Fibroblast of mammary gland (primary cell): Measurements from ENCODE around the gene CST3.

ENCODE experiments used
- DNase-seq: peaks from one replicate; pipeline ENCODE4 v3.0.0-alpha.2; 2010; ENCODE audit warnings: low read depth
- H3K4me3 ChIP-seq: 2 replicates; pipeline ENCODE4 v1.5.1; 2011; ENCODE audit warnings: low read depth, mild to moderate bottlenecking, low read length, moderate library complexity; ENCODE audit not compliant: control insufficient read depth
- TF ChIP-seq, protein P1 (sequence below): conservative IDR thresholded peaks from 2 replicates; pipeline ENCODE4 v1.5.1; 2011; ENCODE audit warnings: low read depth, low read length, inconsistent platforms; ENCODE audit not compliant: control insufficient read depth, insufficient read depth

CST3 gene

DNA sequence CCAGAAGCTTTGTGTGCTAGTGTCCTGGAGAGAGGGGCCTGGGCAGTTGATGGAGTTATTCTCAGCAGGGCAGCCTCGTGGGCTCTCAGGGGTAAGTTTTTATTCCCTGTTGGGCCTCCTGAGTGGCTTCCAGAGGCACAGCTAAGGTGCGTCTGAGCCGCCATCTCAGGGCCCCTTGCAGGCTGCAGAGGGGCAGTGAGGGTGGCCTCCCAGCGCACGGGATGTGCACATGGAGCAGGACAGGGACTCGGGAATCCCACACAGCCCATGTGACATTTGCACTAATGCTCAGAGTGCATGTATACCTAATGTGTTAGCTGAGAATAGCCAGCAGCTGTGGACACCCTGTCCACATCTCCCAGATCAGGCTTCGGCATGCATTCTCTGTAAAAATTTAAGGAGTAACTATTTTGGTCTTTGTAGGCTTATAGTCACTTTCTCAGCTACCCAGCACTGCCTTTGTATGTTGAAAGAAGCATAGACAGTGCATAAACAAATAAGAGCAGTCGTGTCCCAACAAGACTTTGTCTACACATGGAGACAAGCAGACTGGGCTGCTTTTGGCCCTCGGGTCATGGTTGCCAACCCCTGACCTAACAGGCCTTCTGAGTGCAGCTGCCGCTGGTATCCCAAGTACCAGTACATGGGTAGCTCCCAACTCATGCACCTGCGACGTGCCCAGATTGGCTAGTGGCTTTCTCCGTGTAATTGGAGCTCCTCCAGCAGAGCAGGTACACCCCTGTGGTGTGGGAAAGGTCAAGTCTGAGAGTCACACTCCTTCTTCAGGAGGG, 50.8 kb downstream of the CST3 start:
- DNase-seq, result no peak
- no peak overlapping the region for H3K4me3 ChIP-seq

DNA sequence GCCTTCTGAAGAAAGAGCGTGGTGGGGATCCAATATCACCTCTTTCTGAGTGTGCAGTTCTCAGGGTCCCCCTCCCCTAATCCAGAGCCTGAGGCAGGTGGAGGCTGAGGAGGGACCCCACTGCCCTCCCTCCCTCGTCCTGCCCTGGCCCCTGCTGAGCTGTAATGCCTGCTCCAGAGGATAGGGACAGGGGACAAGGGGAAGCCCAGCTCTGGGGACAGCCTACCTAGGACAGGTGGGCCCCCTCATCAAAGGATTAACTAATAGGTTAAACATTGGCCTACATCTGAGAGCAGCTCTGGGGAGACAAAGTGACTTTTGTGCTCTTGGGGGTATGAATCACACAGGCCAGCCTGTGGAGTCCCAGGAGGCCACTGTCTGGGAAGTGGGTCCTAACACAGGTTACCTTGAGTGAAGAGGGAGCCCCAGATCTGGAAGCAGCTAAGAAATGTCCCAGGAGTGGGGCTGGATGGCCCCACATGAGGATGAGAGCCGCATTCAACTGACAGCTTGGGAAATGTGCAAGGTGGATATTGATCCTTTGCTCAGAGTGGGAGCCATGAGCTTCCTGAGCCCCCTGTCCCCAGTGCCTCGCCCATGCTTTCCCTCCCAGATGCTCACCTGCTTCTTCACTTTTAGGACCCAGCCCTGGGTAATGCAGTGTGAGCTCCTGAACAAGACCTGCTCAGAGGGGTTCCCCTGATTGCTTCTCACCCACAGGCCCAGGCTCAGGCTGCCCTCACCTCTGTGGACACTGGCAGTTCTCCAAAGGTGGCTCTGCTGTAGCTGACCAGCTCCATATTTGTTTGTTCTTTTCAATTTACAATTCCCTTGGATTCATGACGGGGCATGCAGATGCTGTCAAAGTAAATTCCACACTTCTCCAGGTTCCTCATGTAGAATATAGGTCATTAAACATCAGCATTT, 51.7 kb downstream of the CST3 start:
- no peak for DNase-seq
- TF ChIP-seq, protein P1, sequence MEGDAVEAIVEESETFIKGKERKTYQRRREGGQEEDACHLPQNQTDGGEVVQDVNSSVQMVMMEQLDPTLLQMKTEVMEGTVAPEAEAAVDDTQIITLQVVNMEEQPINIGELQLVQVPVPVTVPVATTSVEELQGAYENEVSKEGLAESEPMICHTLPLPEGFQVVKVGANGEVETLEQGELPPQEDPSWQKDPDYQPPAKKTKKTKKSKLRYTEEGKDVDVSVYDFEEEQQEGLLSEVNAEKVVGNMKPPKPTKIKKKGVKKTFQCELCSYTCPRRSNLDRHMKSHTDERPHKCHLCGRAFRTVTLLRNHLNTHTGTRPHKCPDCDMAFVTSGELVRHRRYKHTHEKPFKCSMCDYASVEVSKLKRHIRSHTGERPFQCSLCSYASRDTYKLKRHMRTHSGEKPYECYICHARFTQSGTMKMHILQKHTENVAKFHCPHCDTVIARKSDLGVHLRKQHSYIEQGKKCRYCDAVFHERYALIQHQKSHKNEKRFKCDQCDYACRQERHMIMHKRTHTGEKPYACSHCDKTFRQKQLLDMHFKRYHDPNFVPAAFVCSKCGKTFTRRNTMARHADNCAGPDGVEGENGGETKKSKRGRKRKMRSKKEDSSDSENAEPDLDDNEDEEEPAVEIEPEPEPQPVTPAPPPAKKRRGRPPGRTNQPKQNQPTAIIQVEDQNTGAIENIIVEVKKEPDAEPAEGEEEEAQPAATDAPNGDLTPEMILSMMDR, result no peak

More for the DNA sequence above, 50.8 kb downstream of the CST3 start:
- TF ChIP-seq, protein P1, result no peak

DNA sequence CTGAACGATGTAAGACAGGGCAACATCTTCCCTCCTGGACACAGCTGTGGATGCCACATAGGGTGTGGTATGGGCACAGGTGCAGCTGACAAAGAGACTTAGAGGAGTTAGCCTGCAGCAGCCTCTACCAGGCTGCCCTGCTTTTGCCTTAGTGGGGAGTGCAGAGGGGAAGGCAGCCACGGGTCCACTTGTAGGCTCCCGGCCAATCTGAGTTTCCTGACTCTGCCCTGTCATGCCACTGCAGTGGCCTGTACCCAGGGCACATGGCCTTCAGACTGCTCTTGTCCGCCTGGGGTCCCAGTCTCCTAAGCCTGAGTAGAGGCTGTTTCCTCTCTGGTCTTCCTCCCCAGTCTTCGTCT, 52.3 kb downstream of the CST3 start:
- no peak for DNase-seq
- TF ChIP-seq, protein P1, result no peak
- no peak overlapping the region for H3K4me3 ChIP-seq

More for the DNA sequence above, 51.7 kb downstream of the CST3 start:
- no peak overlapping the region for H3K4me3 ChIP-seq

DNA sequence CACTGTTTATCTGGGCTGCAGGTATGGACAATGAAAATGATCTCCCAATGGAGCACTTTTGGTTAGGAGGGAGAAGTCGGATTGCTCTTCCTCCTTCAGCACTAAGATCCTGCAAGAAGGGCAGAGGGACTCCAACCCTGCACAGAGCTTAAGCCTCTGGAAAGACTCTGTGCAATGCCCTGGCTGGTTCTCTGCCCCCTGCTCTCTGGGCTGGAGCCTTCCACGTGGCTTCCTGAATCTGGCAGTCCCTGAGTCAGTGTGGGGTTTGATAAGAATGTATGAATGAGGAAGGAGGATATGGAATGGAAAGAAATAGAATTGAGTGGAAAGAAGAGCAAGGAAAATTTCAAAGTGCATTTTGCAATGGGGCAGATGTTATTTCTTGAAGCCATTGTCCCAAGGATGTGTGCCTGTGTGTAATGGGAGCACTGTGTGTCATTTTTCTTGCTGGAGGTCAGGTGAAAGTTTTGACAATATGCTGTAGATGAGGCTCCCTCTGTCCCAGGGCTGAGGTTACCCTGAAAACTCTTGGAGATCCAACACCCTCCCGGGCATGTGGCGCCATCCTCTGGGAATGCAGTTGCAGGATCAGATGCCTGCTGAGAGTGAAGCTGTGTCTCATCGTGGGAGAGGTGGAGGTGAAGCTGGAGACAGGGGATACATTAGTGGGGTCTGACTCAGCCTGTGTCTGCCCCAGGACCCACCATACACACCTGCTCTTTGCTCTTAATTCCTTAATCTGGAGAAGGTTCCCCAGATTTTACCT, 53.1 kb downstream of the CST3 start:
- H3K4me3 ChIP-seq, result no peak overlapping the region
- no peak for DNase-seq
- TF ChIP-seq, protein P1, result no peak
